Stimulated activated CD4-positive, alpha-beta T cell treated with anti-CD3 and anti-CD28 coated beads, TNF-alpha, amount 100 ng/mL, for 4 hours (primary cell): ENCODE data around the gene C2CD4D.

ENCODE experiments used
- DNase-seq, 3 experiments: peaks; one replicate each; pipeline ENCODE4 v3.0.0-alpha.2; 2020; ENCODE audit warnings: low read depth in 3 of 3

The C2CD4D gene

GRCh38 chr1:151790071-151790939 lies 49.3 kb downstream of the C2CD4D start, which contains the start of gene TDRKH:
Gene TDRKH, minus strand, starts transcription at chr1:151790500. Its CDS starts 7,478 bp downstream, at chr1:151783022.
- peak; percentile 96 to 99 (median 97) for DNase-seq
